OCI-LY3 (cell line): Measurements from ENCODE around the gene KANSL1.

Experiments
- EZH2phosphoT487 ChIP-seq: fragments of 200-600 bp; shearing (Covaris generic); IDR thresholded peaks from 2 replicates; pipeline ENCODE4 v1.6.1; 2018; ENCODE audit warnings: antibody characterized with exemption, mixed run types, low read depth
- TF ChIP-seq, protein P1 (sequence below): fragments of 200-600, 300-600 bp; sonication (generic); IDR thresholded peaks from 2 replicates; pipeline ENCODE4 v1.5.1; 2014; ENCODE audit warnings: antibody characterized with exemption, low read length, low read depth

DNA sequence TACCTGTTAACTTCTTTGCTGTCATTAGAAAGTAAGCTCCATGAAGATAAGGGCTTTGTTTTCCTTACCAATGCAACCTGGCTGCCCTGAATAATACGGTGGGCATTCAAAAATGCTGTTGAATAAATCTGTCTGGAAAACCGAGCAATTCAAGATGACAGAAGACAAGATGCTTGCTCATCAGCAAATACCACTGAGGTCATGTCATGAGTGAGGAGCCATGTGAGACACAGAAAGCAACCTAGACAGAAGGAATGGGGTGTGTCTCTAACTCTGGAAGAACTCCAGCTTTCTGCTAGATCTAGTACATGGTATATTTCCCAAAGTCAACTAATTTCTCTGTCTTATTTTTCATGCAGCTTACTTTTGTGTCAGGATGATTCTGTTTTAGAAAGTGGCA is 130.0 kb downstream of the KANSL1 start:
- TF ChIP-seq, protein P1, sequence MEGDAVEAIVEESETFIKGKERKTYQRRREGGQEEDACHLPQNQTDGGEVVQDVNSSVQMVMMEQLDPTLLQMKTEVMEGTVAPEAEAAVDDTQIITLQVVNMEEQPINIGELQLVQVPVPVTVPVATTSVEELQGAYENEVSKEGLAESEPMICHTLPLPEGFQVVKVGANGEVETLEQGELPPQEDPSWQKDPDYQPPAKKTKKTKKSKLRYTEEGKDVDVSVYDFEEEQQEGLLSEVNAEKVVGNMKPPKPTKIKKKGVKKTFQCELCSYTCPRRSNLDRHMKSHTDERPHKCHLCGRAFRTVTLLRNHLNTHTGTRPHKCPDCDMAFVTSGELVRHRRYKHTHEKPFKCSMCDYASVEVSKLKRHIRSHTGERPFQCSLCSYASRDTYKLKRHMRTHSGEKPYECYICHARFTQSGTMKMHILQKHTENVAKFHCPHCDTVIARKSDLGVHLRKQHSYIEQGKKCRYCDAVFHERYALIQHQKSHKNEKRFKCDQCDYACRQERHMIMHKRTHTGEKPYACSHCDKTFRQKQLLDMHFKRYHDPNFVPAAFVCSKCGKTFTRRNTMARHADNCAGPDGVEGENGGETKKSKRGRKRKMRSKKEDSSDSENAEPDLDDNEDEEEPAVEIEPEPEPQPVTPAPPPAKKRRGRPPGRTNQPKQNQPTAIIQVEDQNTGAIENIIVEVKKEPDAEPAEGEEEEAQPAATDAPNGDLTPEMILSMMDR, result no peak
- no peak for TF ChIP-seq EZH2phosphoT487
